Activated T-cell treated with anti-CD3 and anti-CD28 coated beads, Interleukin-2, amount 50 U/mL, for 4 hours (primary cell): ENCODE results near the gene SLC41A3. TPM values are rescaled to one million over a fixed set of nuclear protein-coding genes. Genes with fewer than 3 reads are reported as not detected.
"Not testable (repeated sequence)": the region's sequence is repeated elsewhere in the genome, so short reads cannot be mapped to it uniquely, and the experiment has no call there.

ENCODE experiments used
- ATAC-seq, 2 donors: fragments of 200-7000 bp; cut with Tn5 transposase; one replicate each; pipeline ENCODE4 v1.10.0; 2021
- DNase-seq: peaks from one replicate; pipeline ENCODE4 v3.0.0-alpha.2; 2020
- H3K27me3 Mint-ChIP-seq: one replicate; pipeline ENCODE4 v1.8.0; 2021; ENCODE audit warnings: low read depth, mixed read lengths
- H3K36me3 Mint-ChIP-seq: one replicate; pipeline ENCODE4 v1.8.0; 2022; ENCODE audit warnings: mixed read lengths; ENCODE audit not compliant: insufficient read depth
- H3K4me1 Mint-ChIP-seq: one replicate; pipeline ENCODE4 v1.8.0; 2021; ENCODE audit warnings: low read depth, mixed read lengths
- H3K4me3 Mint-ChIP-seq: one replicate; pipeline ENCODE4 v1.8.0; 2021; ENCODE audit warnings: mild to moderate bottlenecking, moderate library complexity, mixed read lengths
- H3K9me3 Mint-ChIP-seq: one replicate; pipeline ENCODE4 v1.8.0; 2021; ENCODE audit warnings: mixed read lengths
- total RNA-seq, 3 donors: library from RNA; stranded (reverse); gene quantifications; one replicate each; pipeline ENCODE4 v1.2.1, GENCODE V29; 2021

The SLC41A3 gene
- total RNA-seq, 3 donors from 2014 or later = 23.6 to 28.1 (median 25.4) TPM

- Mint-ChIP-seq H3K9me3 (no peaks in the 10 kb centered on the region), H3K4me3 (no peak overlapping the region), H3K4me1 (peaks cover 13% of the 10 kb centered on the region), H3K36me3 (peaks cover 13% of the 10 kb centered on the region), H3K27me3 (no peaks in the 10 kb centered on the region)
- DNase-seq = no peak
- no peak for ATAC-seq
Measured at GRCh38 chr3:126051741-126052140, 32.2 kb downstream of the SLC41A3 start.

- H3K9me3 Mint-ChIP-seq = no peaks in the 10 kb centered on the region
- H3K4me1 Mint-ChIP-seq = peaks cover 13% of the 10 kb centered on the region
- DNase-seq (no peak), ATAC-seq (no peak)
- no peak overlapping the region for H3K4me3 Mint-ChIP-seq
- no peaks in the 10 kb centered on the region for H3K27me3 Mint-ChIP-seq
- peaks cover 13% of the 10 kb centered on the region for H3K36me3 Mint-ChIP-seq
Measured at GRCh38 chr3:126051234-126051633, 32.7 kb downstream of the SLC41A3 start.

- Mint-ChIP-seq H3K27me3 (no peaks in the 10 kb centered on the region), H3K9me3 (no peaks in the 10 kb centered on the region), H3K4me3 (no peak overlapping the region), H3K36me3 (peaks cover 13% of the 10 kb centered on the region), H3K4me1 (peaks cover 13% of the 10 kb centered on the region)
- ATAC-seq (no peak), DNase-seq (no peak)
Measured at GRCh38 chr3:126050626-126051025, 33.3 kb downstream of the SLC41A3 start.

GRCh38 chr3:126050050-126050392, 33.9 kb downstream of the SLC41A3 start:
- H3K4me3 Mint-ChIP-seq = no peak overlapping the region
- no peak for ATAC-seq
- H3K27me3 Mint-ChIP-seq = no peaks in the 10 kb centered on the region
- peaks cover 17% of the 10 kb centered on the region for H3K4me1 Mint-ChIP-seq
- peaks cover 15% of the 10 kb centered on the region for H3K36me3 Mint-ChIP-seq
- H3K9me3 Mint-ChIP-seq = no peaks in the 10 kb centered on the region
- DNase-seq = no peak

GRCh38 chr3:126049289-126050049, 34.5 kb downstream of the SLC41A3 start:
- Mint-ChIP-seq H3K4me3 (no peak overlapping the region), H3K36me3 (peaks cover 15% of the 10 kb centered on the region), H3K27me3 (no peaks in the 10 kb centered on the region), H3K9me3 (no peaks in the 10 kb centered on the region), H3K4me1 (peaks cover 17% of the 10 kb centered on the region)
- ATAC-seq (no peak), DNase-seq (no peak)

- Mint-ChIP-seq H3K9me3 (peaks cover 14% of the 10 kb centered on the region), H3K4me1 (peaks cover 6% of the 10 kb centered on the region)
Measured at GRCh38 chr3:126040386-126040785, 43.5 kb downstream of the SLC41A3 start.

GRCh38 chr3:126039870-126040269, 44.1 kb downstream of the SLC41A3 start:
- no peaks in the 10 kb centered on the region for H3K27me3 Mint-ChIP-seq
- ATAC-seq = no peak

More at GRCh38 chr3:126040386-126040785, 43.5 kb downstream of the SLC41A3 start:
- DNase-seq (no peak), ATAC-seq (no peak)
- no peak overlapping the region for H3K4me3 Mint-ChIP-seq
- H3K36me3 Mint-ChIP-seq = peaks cover 44% of the 10 kb centered on the region
- no peaks in the 10 kb centered on the region for H3K27me3 Mint-ChIP-seq

GRCh38 chr3:126038791-126039190, 45.1 kb downstream of the SLC41A3 start:
- ATAC-seq, H3K4me3 Mint-ChIP-seq, H3K4me1 Mint-ChIP-seq, H3K9me3 Mint-ChIP-seq, DNase-seq, H3K27me3 Mint-ChIP-seq: not testable (repeated sequence)
- H3K36me3 Mint-ChIP-seq = peaks cover 50% of the 10 kb centered on the region

More at GRCh38 chr3:126039870-126040269, 44.1 kb downstream of the SLC41A3 start:
- H3K36me3 Mint-ChIP-seq = peaks cover 49% of the 10 kb centered on the region
- no peak for DNase-seq
- H3K4me1 Mint-ChIP-seq = peaks cover 8% of the 10 kb centered on the region
- H3K4me3 Mint-ChIP-seq = no peak overlapping the region
- peaks cover 14% of the 10 kb centered on the region for H3K9me3 Mint-ChIP-seq

- ATAC-seq (no peak), DNase-seq (no peak)
- H3K9me3 Mint-ChIP-seq = no peaks in the 10 kb centered on the region
- H3K27me3 Mint-ChIP-seq = no peaks in the 10 kb centered on the region
- H3K36me3 Mint-ChIP-seq = peaks cover 56% of the 10 kb centered on the region
- no peak overlapping the region for H3K4me3 Mint-ChIP-seq
- peaks cover 7% of the 10 kb centered on the region for H3K4me1 Mint-ChIP-seq
Measured at GRCh38 chr3:126036056-126036549, 47.8 kb downstream of the SLC41A3 start.

- H3K9me3 Mint-ChIP-seq = no peaks in the 10 kb centered on the region
- ATAC-seq (no peak), DNase-seq (no peak)
- peaks cover 7% of the 10 kb centered on the region for H3K4me1 Mint-ChIP-seq
- H3K36me3 Mint-ChIP-seq = peaks cover 57% of the 10 kb centered on the region
- no peaks in the 10 kb centered on the region for H3K27me3 Mint-ChIP-seq
- H3K4me3 Mint-ChIP-seq = no peak overlapping the region
Measured at GRCh38 chr3:126035362-126036050, 48.4 kb downstream of the SLC41A3 start.

GRCh38 chr3:126034481-126035361, 49.2 kb downstream of the SLC41A3 start:
- Mint-ChIP-seq H3K27me3 (no peaks in the 10 kb centered on the region), H3K9me3 (no peaks in the 10 kb centered on the region), H3K36me3 (peaks cover 54% of the 10 kb centered on the region), H3K4me1 (peaks cover 7% of the 10 kb centered on the region), H3K4me3 (no peak overlapping the region)
- ATAC-seq (peak; percentile 28 to 30), DNase-seq (no peak)

GRCh38 chr3:126033765-126034164, 50.2 kb downstream of the SLC41A3 start:
- H3K9me3 Mint-ChIP-seq = no peaks in the 10 kb centered on the region
- H3K4me1 Mint-ChIP-seq = peaks cover 7% of the 10 kb centered on the region
- H3K4me3 Mint-ChIP-seq = no peak overlapping the region
- DNase-seq (no peak), ATAC-seq (no peak)
- H3K36me3 Mint-ChIP-seq = peaks cover 62% of the 10 kb centered on the region
- no peaks in the 10 kb centered on the region for H3K27me3 Mint-ChIP-seq

GRCh38 chr3:126033051-126033745, 50.7 kb downstream of the SLC41A3 start:
- H3K36me3 Mint-ChIP-seq = peaks cover 59% of the 10 kb centered on the region
- H3K9me3 Mint-ChIP-seq = no peaks in the 10 kb centered on the region
- DNase-seq (no peak), ATAC-seq (no peak)
- peaks cover 7% of the 10 kb centered on the region for H3K4me1 Mint-ChIP-seq
- H3K4me3 Mint-ChIP-seq = no peak overlapping the region
- no peaks in the 10 kb centered on the region for H3K27me3 Mint-ChIP-seq
